BLaER1 (cell line): Measurements from ENCODE around the gene KIF21B.

ENCODE experiments used
- H3K27ac ChIP-seq: shearing (Covaris generic); formaldehyde crosslinking; 2 replicates; pipeline ENCODE4 v1.8.1; 2022
- H3K27me3 ChIP-seq: shearing (Covaris generic); formaldehyde crosslinking; 2 replicates; pipeline ENCODE4 v1.8.1; 2022
- H3K36me3 ChIP-seq: shearing (Covaris generic); formaldehyde crosslinking; 2 replicates; pipeline ENCODE4 v1.8.1; 2022
- H3K4me1 ChIP-seq: shearing (Covaris generic); formaldehyde crosslinking; 2 replicates; pipeline ENCODE4 v1.8.1; 2022
- H3K4me2 ChIP-seq: shearing (Covaris generic); formaldehyde crosslinking; 2 replicates; pipeline ENCODE4 v1.8.1; 2022
- H3K4me3 ChIP-seq: shearing (Covaris generic); formaldehyde crosslinking; 2 replicates; pipeline ENCODE4 v1.8.1; 2022
- H3K9ac ChIP-seq: shearing (Covaris generic); formaldehyde crosslinking; 2 replicates; pipeline ENCODE4 v1.8.1; 2022
- H3K9me3 ChIP-seq: shearing (Covaris generic); formaldehyde crosslinking; 2 replicates; pipeline ENCODE4 v1.8.1; 2022
- H4K20me1 ChIP-seq: shearing (Covaris generic); formaldehyde crosslinking; 2 replicates; pipeline ENCODE4 v1.8.1; 2022
- Cebpa-rat ChIP-seq: shearing (Covaris generic); IDR thresholded peaks from 2 replicates; pipeline ENCODE4 v1.8.1; 2022

Gene KIF21B

DNA sequence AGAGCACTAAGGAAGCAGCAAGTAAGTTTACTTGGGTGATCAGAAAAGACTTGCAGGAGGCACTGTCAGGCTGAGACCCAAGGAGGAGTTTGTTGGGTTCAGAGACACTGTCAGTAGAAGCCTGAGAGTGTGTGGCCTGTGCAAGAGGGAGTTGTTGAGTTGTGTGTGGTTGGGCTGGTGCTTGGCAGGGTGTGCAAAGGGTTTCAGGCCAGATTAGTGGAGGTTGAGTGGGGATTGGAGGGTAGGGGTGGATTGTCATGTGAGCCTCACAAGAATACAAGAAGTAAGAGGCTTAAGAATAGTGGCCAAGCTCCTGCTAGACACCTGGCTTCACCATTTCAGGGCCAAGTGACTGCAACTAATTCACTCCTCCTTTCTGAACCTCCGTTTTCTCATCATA, 8.9 kb upstream of the KIF21B start:
- Histone ChIP-seq H3K9ac (no peak overlapping the region), H3K4me3 (no peak overlapping the region), H3K36me3 (no peaks in the 10 kb centered on the region; the same call in 1 of the 2 replicates), H3K4me1 (peaks cover 23% of the 10 kb centered on the region), H3K27ac (no peak overlapping the region), H3K9me3 (no peaks in the 10 kb centered on the region), H3K27me3 (no peaks in the 10 kb centered on the region), H4K20me1 (no peaks in the 10 kb centered on the region), H3K4me2 (no peak overlapping the region)
- TF ChIP-seq Cebpa-rat: no peak

DNA sequence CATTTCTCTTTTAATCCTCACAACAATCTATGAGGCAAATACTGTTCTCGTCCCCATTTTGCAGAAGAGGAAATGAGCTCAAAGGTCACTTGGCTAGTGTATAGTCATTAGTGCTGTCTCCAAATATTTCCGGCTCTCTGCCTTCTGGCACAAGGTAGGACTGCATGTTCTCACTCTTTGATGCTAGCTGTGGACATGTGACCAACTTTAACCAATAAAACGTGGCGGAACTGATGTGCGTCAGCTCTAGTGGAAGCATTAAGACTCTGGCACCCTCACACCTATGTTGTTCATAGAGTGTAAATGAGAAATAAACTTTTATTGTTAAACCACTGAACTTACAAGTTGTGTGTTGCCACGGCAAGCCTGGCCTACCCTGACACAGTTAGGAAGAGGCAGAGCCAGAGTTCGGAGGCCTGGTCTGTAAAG, 5.0 kb upstream of the KIF21B start:
- H3K36me3 ChIP-seq: no peaks in the 10 kb centered on the region; the same call in 1 of the 2 replicates
- peak overlapping the region; percentile 84 for H3K4me2 ChIP-seq
- H3K9me3 ChIP-seq: no peaks in the 10 kb centered on the region
- TF ChIP-seq Cebpa-rat: no peak
- peak overlapping the region; percentile 85; the same call in 1 of the 2 replicates for H3K27ac ChIP-seq
- H3K4me1 ChIP-seq: peaks cover 60% of the 10 kb centered on the region
- no peak overlapping the region for H3K4me3 ChIP-seq
- H4K20me1 ChIP-seq: no peaks in the 10 kb centered on the region
- no peaks in the 10 kb centered on the region for H3K27me3 ChIP-seq
- H3K9ac ChIP-seq: no peak overlapping the region

DNA sequence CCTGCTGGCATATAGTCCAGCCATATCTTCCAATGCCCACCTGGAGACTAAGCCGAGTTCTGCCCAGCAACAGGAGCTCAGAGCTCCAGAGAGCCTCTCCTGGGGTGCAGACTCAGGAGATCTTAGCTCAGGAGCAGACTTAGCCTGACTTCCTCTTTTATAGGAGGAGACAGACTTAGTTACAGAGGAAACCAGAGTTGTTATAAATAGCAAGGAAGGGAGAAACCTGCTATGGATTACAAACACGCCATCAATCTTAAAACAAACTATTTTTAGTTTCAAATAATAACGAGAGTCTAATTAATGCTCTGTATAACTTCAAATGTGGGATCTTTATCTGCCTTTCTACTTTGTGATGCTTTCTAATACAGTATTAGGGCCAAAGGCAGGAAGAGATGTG, 3.3 kb upstream of the KIF21B start:
- Histone ChIP-seq H3K9me3 (no peaks in the 10 kb centered on the region), H3K27me3 (no peaks in the 10 kb centered on the region), H3K4me3 (peak overlapping the region; percentile 30), H4K20me1 (no peaks in the 10 kb centered on the region), H3K4me2 (peak overlapping the region; percentile 84), H3K4me1 (peaks cover 69% of the 10 kb centered on the region), H3K9ac (peak overlapping the region; percentile 75), H3K27ac (peak overlapping the region; percentile 85), H3K36me3 (no peaks in the 10 kb centered on the region; the same call in 1 of the 2 replicates)
- no peak for TF ChIP-seq Cebpa-rat

GRCh38 chr1:201026234-201026633, 2.7 kb upstream of the KIF21B start:
- no peaks in the 10 kb centered on the region; the same call in 1 of the 2 replicates for H3K36me3 ChIP-seq
- H3K27me3 ChIP-seq: no peaks in the 10 kb centered on the region
- peak overlapping the region; percentile 30 for H3K4me3 ChIP-seq
- peaks cover 75% of the 10 kb centered on the region for H3K4me1 ChIP-seq
- H3K9ac ChIP-seq: peak overlapping the region; percentile 75
- H3K9me3 ChIP-seq: no peaks in the 10 kb centered on the region
- H3K27ac ChIP-seq: peak overlapping the region; percentile 85
- H3K4me2 ChIP-seq: peak overlapping the region; percentile 84
- no peaks in the 10 kb centered on the region for H4K20me1 ChIP-seq
- TF ChIP-seq Cebpa-rat: no peak

GRCh38 chr1:201025571-201026002, 2.1 kb upstream of the KIF21B start:
- Histone ChIP-seq H4K20me1 (no peaks in the 10 kb centered on the region), H3K9me3 (no peaks in the 10 kb centered on the region), H3K36me3 (no peaks in the 10 kb centered on the region; the same call in 1 of the 2 replicates), H3K27me3 (no peaks in the 10 kb centered on the region), H3K4me3 (peak overlapping the region; percentile 56; the same call in 1 of the 2 replicates), H3K27ac (peak overlapping the region; percentile 85), H3K9ac (peak overlapping the region; percentile 75), H3K4me2 (peak overlapping the region; percentile 84), H3K4me1 (peaks cover 82% of the 10 kb centered on the region)
- TF ChIP-seq Cebpa-rat: no peak

DNA sequence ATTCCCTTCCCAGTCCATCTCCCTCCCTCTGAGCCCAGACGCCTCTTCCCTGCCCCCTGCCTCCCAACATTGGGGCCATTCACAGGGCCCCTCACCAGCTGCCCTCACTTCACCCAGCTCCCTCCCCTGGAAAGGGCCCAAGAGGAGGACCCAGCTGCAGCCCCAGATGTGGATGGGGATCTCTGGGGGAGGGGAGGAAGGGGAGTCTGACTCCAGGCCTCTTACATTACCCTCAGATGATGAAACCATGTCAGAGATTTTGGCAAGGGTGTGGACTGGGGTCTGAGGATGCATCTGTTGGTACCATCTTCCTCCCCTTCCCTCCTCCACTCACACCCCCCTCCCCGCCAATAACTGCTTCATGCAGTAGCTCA, 1.1 kb upstream of the KIF21B start:
- H4K20me1 ChIP-seq: no peaks in the 10 kb centered on the region
- no peaks in the 10 kb centered on the region; the same call in 1 of the 2 replicates for H3K36me3 ChIP-seq
- TF ChIP-seq Cebpa-rat: peak; percentile 34; the same call in 1 of the 2 replicates
- H3K4me3 ChIP-seq: peak overlapping the region; percentile 56
- H3K9ac ChIP-seq: peak overlapping the region; percentile 75
- no peaks in the 10 kb centered on the region for H3K27me3 ChIP-seq
- H3K27ac ChIP-seq: peak overlapping the region; percentile 85
- H3K4me1 ChIP-seq: peaks cover 90% of the 10 kb centered on the region
- H3K4me2 ChIP-seq: peak overlapping the region; percentile 84
- no peaks in the 10 kb centered on the region for H3K9me3 ChIP-seq

GRCh38 chr1:201023920-201024624, 558 bp upstream of the KIF21B start:
- TF ChIP-seq Cebpa-rat: no peak
- Histone ChIP-seq H3K27ac (peak overlapping the region; percentile 85), H4K20me1 (peaks cover 3% of the 10 kb centered on the region), H3K4me1 (peaks cover 90% of the 10 kb centered on the region), H3K9ac (peak overlapping the region; percentile 70), H3K4me3 (peak overlapping the region; percentile 56), H3K27me3 (no peaks in the 10 kb centered on the region), H3K4me2 (peak overlapping the region; percentile 84), H3K9me3 (no peaks in the 10 kb centered on the region), H3K36me3 (no peaks in the 10 kb centered on the region; the same call in 1 of the 2 replicates)

- Histone ChIP-seq H4K20me1 (peaks cover 14% of the 10 kb centered on the region), H3K4me3 (peak overlapping the region; percentile 86), H3K4me2 (peak overlapping the region; percentile 96), H3K4me1 (peaks cover 90% of the 10 kb centered on the region), H3K27ac (peak overlapping the region; percentile 89), H3K9me3 (no peaks in the 10 kb centered on the region), H3K9ac (peak overlapping the region; percentile 92), H3K36me3 (no peaks in the 10 kb centered on the region), H3K27me3 (no peaks in the 10 kb centered on the region)
- TF ChIP-seq Cebpa-rat: no peak
Measured at GRCh38 chr1:201022820-201023516, 546 bp downstream of the KIF21B start.

GRCh38 chr1:201022493-201022819, 1.1 kb downstream of the KIF21B start:
- Histone ChIP-seq H3K9ac (peak overlapping the region; percentile 92), H3K27me3 (no peaks in the 10 kb centered on the region), H3K9me3 (no peaks in the 10 kb centered on the region), H3K36me3 (no peaks in the 10 kb centered on the region), H3K4me3 (peak overlapping the region; percentile 86), H4K20me1 (peaks cover 19% of the 10 kb centered on the region), H3K4me2 (peak overlapping the region; percentile 96), H3K4me1 (peaks cover 90% of the 10 kb centered on the region), H3K27ac (peak overlapping the region; percentile 89)
- TF ChIP-seq Cebpa-rat: no peak
